ENCODE measurements around the gene MAPK4. TPM values are rescaled to one million over a fixed set of nuclear protein-coding genes. Genes with fewer than 3 reads are reported as not detected.

Gene MAPK4
- total RNA-seq, 1 donor from 2014 or later = 0.11 TPM

DNA sequence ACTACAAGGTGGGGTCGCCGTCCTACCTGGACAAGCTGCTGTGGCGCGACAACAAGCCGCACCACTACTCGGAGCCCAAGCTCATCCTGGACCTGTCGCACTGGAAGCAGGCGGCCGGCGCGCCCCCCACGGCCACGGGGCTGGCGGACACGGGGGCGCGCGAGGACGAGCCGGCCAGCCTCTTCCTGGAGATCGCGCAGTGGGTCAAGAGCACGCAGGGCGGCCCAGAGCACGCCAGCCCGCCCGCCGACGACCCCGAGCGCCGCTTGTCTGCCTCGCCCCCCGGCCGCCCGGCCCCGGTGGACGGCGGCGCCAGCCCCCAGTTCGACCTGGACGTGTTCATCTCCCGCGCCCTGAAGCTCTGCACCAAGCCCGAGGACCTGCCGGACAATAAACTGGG lies 169.5 kb downstream of the MAPK4 start:
- H3K4me3 Mint-ChIP-seq (ENCODE audit: unreplicated experiment) = no peak overlapping the region
- Histone ChIP-seq H3K4me3 (ENCODE audit: insufficient read depth, low read depth, low read length) (no peak overlapping the region), H3K4me1 (ENCODE audit: insufficient read depth, low read length) (no peaks in the 10 kb centered on the region), H4K20me1 (ENCODE audit: insufficient read depth, low read length) (no peaks in the 10 kb centered on the region), H3K79me2 (ENCODE audit: insufficient read depth, low read length) (no peaks in the 10 kb centered on the region), H2AFZ (ENCODE audit: low read depth, low read length) (no peak overlapping the region), H3K27ac (ENCODE audit: low read depth, low read length) (no peak overlapping the region), H3K27me3 (ENCODE audit: insufficient read depth, low read length) (no peaks in the 10 kb centered on the region), H3K9me3 (ENCODE audit: insufficient read depth, low read depth, low read length) (peaks cover 2% of the 10 kb centered on the region), H3K36me3 (ENCODE audit: insufficient read depth, low read length) (no peaks in the 10 kb centered on the region), H3K9ac (ENCODE audit: low read length) (no peak overlapping the region), H3K4me2 (ENCODE audit: low read length) (no peak overlapping the region)
- H3K4me1 Mint-ChIP-seq (ENCODE audit: low read depth, unreplicated experiment) = no peaks in the 10 kb centered on the region
- H3K27ac Mint-ChIP-seq (ENCODE audit: unreplicated experiment) = no peak overlapping the region
- FAIRE-seq (no peak), DNase-seq (ENCODE audit: low read depth) (no peak)
- H3K36me3 Mint-ChIP-seq (ENCODE audit: low read depth, unreplicated experiment) = no peaks in the 10 kb centered on the region
- peaks cover 22% of the 10 kb centered on the region for H3K27me3 Mint-ChIP-seq (ENCODE audit: low read depth, unreplicated experiment)
- H3K9me3 Mint-ChIP-seq (ENCODE audit: unreplicated experiment) = no peaks in the 10 kb centered on the region
- TF ChIP-seq EZH2 (IDR thresholded peaks at IDR 0.05; ENCODE audit: insufficient read depth, low read length) = no peak
- TF ChIP-seq CTCF (IDR thresholded peaks at IDR 0.05; ENCODE audit: insufficient read depth, low read depth, low read length) = no peak

DNA sequence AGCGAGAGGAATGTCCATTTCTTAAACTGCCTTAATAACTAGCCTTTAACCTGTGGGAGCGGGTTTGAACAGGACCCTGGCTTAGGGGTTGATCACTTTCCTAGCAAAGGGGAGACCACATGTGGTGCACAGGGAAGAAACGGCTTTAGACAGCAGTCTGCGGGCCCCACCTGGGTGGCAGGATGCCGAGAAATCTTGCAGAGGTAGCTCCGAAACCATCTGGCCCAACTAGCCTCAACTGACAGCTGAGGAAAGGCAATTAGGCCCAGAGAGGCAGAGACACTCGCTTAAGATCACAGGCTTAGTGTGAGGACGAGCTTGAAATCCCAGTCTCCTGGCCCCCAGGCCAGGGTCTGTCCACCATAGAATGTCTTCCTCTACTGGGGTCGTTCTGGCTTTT lies 170.1 kb downstream of the MAPK4 start:
- Histone ChIP-seq H3K9ac (ENCODE audit: low read length) (no peak overlapping the region), H3K36me3 (ENCODE audit: insufficient read depth, low read length) (no peaks in the 10 kb centered on the region), H3K4me1 (ENCODE audit: insufficient read depth, low read length) (no peaks in the 10 kb centered on the region), H3K79me2 (ENCODE audit: insufficient read depth, low read length) (no peaks in the 10 kb centered on the region), H3K4me2 (ENCODE audit: low read length) (no peak overlapping the region), H3K27me3 (ENCODE audit: insufficient read depth, low read length) (no peaks in the 10 kb centered on the region), H4K20me1 (ENCODE audit: insufficient read depth, low read length) (no peaks in the 10 kb centered on the region), H3K27ac (ENCODE audit: low read depth, low read length) (no peak overlapping the region), H3K9me3 (ENCODE audit: insufficient read depth, low read depth, low read length) (peaks cover 2% of the 10 kb centered on the region), H3K4me3 (ENCODE audit: insufficient read depth, low read depth, low read length) (no peak overlapping the region), H2AFZ (ENCODE audit: low read depth, low read length) (no peak overlapping the region)
- no peak for DNase-seq (ENCODE audit: low read depth)
- FAIRE-seq = no peak
- Mint-ChIP-seq H3K27ac (ENCODE audit: unreplicated experiment) (no peak overlapping the region), H3K36me3 (ENCODE audit: low read depth, unreplicated experiment) (no peaks in the 10 kb centered on the region), H3K4me1 (ENCODE audit: low read depth, unreplicated experiment) (no peaks in the 10 kb centered on the region), H3K9me3 (ENCODE audit: unreplicated experiment) (no peaks in the 10 kb centered on the region), H3K4me3 (ENCODE audit: unreplicated experiment) (no peak overlapping the region), H3K27me3 (ENCODE audit: low read depth, unreplicated experiment) (peaks cover 22% of the 10 kb centered on the region)
- no peak for TF ChIP-seq CTCF (IDR thresholded peaks at IDR 0.05; ENCODE audit: insufficient read depth, low read depth, low read length)

DNA sequence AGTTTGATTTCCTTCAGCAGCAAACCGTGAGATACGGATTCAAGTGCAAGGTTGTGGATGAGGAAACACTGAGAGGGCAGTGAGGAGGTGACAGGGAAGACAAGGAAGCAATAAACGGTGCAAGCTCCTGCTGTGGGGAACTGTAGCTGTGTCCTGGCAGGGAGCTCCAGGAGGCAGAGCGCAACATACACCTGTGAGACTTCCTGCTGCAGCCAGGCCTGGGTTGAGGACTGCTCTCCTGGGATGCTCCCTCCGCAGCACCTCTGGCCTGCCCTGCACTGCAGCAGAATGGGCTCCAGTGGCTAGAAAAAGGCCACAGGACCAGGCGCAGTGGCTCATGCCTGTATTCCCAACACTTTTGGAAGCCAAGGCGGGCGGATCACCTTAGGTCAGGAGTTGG lies 174.5 kb downstream of the MAPK4 start:
- FAIRE-seq = no peak
- H3K27ac Mint-ChIP-seq (ENCODE audit: unreplicated experiment) = no peak overlapping the region

More for the DNA sequence above, 174.5 kb downstream of the MAPK4 start:
- H3K9me3 ChIP-seq (ENCODE audit: insufficient read depth, low read depth, low read length) = peaks cover 2% of the 10 kb centered on the region
- Mint-ChIP-seq H3K27me3 (ENCODE audit: low read depth, unreplicated experiment) (peaks cover 7% of the 10 kb centered on the region), H3K9me3 (ENCODE audit: unreplicated experiment) (no peaks in the 10 kb centered on the region), H3K4me1 (ENCODE audit: low read depth, unreplicated experiment) (no peaks in the 10 kb centered on the region), H3K36me3 (ENCODE audit: low read depth, unreplicated experiment) (no peaks in the 10 kb centered on the region), H3K4me3 (ENCODE audit: unreplicated experiment) (no peak overlapping the region)
- H4K20me1 ChIP-seq (ENCODE audit: insufficient read depth, low read length) = no peaks in the 10 kb centered on the region
- no peak overlapping the region for H3K27ac ChIP-seq (ENCODE audit: low read depth, low read length)
- no peak for DNase-seq (ENCODE audit: low read depth)
- H3K36me3 ChIP-seq (ENCODE audit: insufficient read depth, low read length) = no peaks in the 10 kb centered on the region
- no peak overlapping the region for H3K4me2 ChIP-seq (ENCODE audit: low read length)
- no peaks in the 10 kb centered on the region for H3K79me2 ChIP-seq (ENCODE audit: insufficient read depth, low read length)
- H3K27me3 ChIP-seq (ENCODE audit: insufficient read depth, low read length) = no peaks in the 10 kb centered on the region
- no peaks in the 10 kb centered on the region for H3K4me1 ChIP-seq (ENCODE audit: insufficient read depth, low read length)
- TF ChIP-seq CTCF (IDR thresholded peaks at IDR 0.05; ENCODE audit: insufficient read depth, low read depth, low read length) = no peak
- TF ChIP-seq EZH2 (IDR thresholded peaks at IDR 0.05; ENCODE audit: insufficient read depth, low read length) = no peak
- H3K4me3 ChIP-seq (ENCODE audit: insufficient read depth, low read depth, low read length) = no peak overlapping the region
- no peak overlapping the region for H2AFZ ChIP-seq (ENCODE audit: low read depth, low read length)
- no peak overlapping the region for H3K9ac ChIP-seq (ENCODE audit: low read length)
